GM10248 (cell line): Measurements from ENCODE around the gene GRAP.

Experiments used
- CTCF ChIA-PET: fragments of 300-600 bp; sonication (Branson Sonifier 250); formaldehyde crosslinking; extraction: SDS; loops from one replicate; lab custom pipeline; 2021; ENCODE audit warnings: antibody characterized with exemption; lab: Yijun Ruan, JAX
- POLR2A ChIA-PET: fragments of 350-650 bp; sonication (Branson Sonifier 250); formaldehyde crosslinking; extraction: SDS; loops from one replicate; lab custom pipeline; 2020; ENCODE audit warnings: antibody characterized with exemption; lab: Yijun Ruan, JAX
- DNase-seq: peaks from one replicate; pipeline ENCODE4 v3.0.0; 2012; ENCODE audit errors: extremely low spot score
- CTCF ChIP-seq: IDR thresholded peaks from 2 replicates; pipeline ENCODE4 v1.5.1; 2012; ENCODE audit warnings: mild to moderate bottlenecking, low read depth; ENCODE audit errors: extremely low read depth, missing control alignments, control extremely low read depth

GRAP gene

DNA sequence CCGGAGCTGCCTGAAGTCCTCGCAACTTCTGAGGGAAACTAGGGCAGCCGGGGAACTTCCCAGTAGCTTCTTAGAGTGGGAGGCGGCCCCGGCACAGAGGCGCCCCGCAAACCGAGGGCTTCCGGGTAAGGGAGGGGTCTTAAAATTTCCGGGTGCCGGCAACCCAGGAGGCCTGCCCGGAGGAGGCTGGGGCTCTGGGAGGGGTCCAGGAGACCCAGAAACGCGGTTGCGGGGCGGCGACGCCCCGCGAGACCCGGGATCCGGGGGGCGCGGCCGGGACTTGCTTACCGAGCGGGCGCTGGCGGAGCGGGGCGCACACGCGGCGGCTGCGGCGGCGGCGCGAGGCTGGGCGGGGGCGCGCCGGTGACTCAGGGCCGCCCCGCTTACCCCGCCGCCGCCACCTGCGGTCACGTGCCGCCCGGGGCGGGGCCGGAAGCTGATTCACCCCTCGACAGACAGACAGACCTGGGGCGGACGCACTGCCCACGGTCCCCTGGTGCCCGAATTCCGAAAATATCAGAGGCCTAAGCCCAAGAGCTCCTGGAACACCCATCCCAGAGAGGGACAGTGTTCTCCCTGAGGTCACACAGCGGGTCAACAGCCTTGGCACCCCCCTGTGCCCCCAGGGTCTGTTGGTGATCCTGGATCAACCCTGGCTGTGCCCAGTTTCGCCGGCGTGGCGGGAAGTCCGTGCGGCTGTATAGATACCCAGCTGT, 42.2 kb downstream of the GRAP start, which contains the start of gene FAM83G:
Gene FAM83G, minus strand, starts transcription at position 344 of the 716 bp plus-strand sequence. CDS start 723 bp downstream, outside the sequence.
- POLR2A ChIA-PET: no interaction called here
- CTCF ChIA-PET: interaction anchor here (1.1 to 4.7 kb wide), 3 partner anchors 19 to 49 kb away, joined by 3 to 28 read pairs (median 5); no protein-coding TSS in a partner anchor
- TF ChIP-seq CTCF: no peak
- DNase-seq: peak; percentile 90

DNA sequence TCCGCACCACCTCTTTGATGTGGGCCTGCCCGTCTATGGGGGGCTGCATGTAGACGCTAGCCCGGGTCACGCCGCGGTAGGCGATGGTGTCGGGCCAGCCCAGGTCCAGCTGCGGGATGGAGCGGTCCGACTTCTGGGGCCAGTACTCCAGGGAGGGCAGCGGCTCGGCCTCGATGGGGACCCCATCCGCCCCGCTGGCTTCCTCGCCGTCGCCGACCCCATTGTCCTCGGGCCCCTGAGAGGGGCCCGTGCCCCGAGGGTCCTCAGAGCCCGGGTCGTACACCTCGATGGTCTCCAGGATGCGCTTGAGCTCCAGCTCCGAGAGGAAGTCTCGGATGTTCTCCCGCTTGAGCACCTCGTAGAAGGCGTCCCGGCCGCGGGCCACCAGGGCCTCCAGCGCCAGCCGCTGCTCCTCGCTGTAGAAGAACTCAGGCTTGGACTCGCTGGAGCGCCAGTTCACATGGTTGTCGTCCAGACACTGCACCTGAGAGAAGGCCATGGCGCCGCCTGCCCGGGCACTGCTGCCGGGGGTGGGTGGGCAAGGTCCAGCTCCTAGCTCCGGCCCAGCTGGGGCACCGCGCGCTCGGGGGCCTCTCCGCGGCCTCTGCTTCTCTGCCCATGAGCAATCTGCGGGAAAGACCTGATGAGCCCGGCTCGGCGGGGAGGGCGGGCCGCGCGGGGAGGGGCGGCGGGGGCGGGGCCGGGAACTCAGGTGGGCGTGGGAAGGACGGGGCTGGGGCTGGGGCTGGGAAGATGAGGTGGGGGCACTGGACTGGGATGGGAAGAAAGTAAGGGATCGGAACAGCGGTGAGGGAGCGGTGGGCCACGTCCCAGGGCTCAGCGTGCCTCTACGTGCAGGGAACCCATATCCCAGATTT, 43.0 kb downstream of the GRAP start:
- ChIA-PET POLR2A (no interaction called here), CTCF (interaction anchor here (1.1 to 4.7 kb wide), 3 partner anchors 18 to 49 kb away, joined by 3 to 28 read pairs (median 5); no protein-coding TSS in a partner anchor)
- TF ChIP-seq CTCF: no peak
- DNase-seq: peak; percentile 64

DNA sequence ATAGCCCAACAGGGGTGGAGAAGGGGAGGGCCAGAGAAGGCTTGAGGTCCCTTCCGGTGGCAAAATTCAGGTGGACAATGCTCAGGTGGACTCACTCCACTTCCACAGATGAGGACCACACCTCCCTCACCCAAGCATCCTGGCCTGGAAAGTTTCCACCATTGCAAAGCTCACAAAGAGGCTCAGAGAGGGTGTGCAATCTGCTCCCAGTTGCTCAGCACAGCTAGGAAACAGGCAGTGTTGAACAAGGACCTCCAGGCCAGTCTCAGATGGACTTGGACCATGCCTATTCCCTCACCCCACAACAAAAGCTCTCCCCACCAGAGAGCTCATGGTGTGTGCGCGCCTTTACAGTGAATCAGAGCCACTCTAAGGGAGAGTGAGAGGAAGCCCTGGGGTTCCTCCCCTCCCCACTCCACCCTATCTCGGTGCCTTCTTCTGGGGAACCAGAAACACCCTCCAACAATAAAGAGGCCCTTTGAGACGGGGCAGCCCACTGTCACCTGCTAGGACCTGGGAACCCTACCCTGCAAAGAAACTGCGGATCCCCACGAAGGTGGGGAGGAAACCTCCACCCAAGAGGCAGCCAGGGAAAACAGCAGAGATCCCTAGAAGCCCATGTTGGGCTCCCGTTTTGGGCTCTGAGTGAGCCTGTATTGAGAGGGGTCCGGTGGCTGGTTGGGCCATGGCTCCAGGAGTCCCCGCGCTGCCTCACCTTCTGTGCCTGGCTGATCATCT, 43.8 kb downstream of the GRAP start:
- DNase-seq: no peak
- ChIA-PET POLR2A (interaction anchor here (1.0 kb wide), 1 partner anchor 41 kb away, joined by 3 read pairs; no protein-coding TSS in a partner anchor), CTCF (interaction anchor here (4.7 kb wide), 1 partner anchor 42 kb away, joined by 28 read pairs; no protein-coding TSS in a partner anchor)
- TF ChIP-seq CTCF: no peak

GRCh38 chr17:19001907-19002590, 44.7 kb downstream of the GRAP start:
- TF ChIP-seq CTCF: no peak
- CTCF ChIA-PET: interaction anchor here (1.1 to 4.7 kb wide), 2 partner anchors 17 to 41 kb away, joined by 4 to 28 read pairs; no protein-coding TSS in a partner anchor

DNA sequence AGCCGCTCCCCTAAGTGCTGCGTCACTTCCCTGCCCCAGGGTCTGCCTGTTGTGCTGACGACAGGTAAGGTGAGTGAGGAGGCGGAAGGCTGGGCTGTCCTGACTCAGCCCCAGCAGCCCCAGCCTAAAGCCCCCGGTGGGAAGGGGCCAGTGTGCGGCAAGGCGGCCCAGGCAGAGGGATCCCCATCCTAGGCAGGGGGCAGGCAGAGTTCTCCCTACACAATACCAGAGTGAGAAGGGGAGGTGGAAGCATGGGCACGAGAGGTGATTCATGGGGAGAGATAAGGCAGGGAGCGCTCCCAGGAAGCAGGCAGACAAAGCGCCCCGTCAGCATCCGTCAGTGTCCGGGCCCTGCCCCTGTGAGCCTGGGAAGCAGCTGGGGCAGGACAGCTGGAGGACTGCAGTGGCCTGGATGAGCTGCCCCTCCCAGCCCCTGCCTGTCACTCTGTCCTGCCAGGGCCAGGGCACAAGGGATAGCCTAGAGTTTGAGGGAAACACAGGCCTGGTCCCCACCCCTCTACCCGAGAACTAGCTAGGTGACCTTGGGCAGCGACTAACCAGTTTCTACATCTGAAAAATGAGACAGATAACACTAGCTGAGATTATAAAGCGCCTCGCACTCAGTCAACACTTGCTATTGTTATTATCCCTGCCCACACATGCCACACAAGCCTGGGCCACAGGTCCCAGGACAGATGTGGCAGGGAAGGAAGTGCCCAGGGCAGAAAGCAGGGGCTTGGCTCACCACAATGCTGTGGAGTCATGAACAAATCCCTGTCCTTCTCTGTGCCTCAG, 46.0 kb downstream of the GRAP start:
- ChIA-PET CTCF (interaction anchor here (1.1 to 4.7 kb wide), 3 partner anchors 15 to 374 kb away, joined by 3 to 28 read pairs (median 4); no protein-coding TSS in a partner anchor), POLR2A (no interaction called here)
- no peak for DNase-seq
- TF ChIP-seq CTCF: no peak

More at GRCh38 chr17:19001907-19002590, 44.7 kb downstream of the GRAP start:
- POLR2A ChIA-PET: interaction anchor here (1.0 kb wide), 1 partner anchor 40 kb away, joined by 3 read pairs; no protein-coding TSS in a partner anchor
- no peak for DNase-seq
